ENCODE measurements around the gene IL11.

IL11 gene

DNA sequence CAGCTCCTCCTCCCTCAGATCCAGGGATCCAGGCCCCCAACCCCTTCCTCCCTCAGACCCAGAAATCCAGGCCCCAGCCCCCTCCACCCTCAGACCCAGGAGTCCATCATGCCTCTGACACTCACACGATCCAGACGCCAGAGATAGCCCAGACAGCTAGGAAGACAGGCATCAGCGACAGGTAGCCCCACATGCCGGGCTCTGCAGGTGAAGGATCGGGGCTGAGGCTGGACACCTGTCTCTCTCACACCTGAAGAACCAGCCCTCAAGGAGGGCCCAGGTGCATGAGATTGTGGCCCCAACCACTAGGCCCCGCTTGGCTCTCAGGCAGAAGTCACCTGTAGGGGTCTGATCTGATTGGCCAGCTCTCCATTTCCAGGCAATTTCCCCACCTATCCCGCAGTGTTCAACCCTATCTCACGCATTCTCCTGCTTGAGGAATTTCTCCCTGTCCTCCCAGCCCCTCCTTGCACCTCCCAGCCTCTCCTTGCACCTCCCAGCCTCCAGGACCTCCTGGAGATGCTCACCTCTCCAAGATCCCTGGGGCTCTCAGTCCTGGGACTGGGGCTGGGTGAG is 49.3 kb downstream of the IL11 start (continued):
- TF ChIP-seq, protein P1, sequence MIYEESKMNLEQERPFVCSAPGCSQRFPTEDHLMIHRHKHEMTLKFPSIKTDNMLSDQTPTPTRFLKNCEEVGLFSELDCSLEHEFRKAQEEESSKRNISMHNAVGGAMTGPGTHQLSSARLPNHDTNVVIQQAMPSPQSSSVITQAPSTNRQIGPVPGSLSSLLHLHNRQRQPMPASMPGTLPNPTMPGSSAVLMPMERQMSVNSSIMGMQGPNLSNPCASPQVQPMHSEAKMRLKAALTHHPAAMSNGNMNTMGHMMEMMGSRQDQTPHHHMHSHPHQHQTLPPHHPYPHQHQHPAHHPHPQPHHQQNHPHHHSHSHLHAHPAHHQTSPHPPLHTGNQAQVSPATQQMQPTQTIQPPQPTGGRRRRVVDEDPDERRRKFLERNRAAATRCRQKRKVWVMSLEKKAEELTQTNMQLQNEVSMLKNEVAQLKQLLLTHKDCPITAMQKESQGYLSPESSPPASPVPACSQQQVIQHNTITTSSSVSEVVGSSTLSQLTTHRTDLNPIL (CRISPR knock-in tag; IDR thresholded peaks at IDR 0.05; ENCODE audit: low read depth) = no peak

DNA sequence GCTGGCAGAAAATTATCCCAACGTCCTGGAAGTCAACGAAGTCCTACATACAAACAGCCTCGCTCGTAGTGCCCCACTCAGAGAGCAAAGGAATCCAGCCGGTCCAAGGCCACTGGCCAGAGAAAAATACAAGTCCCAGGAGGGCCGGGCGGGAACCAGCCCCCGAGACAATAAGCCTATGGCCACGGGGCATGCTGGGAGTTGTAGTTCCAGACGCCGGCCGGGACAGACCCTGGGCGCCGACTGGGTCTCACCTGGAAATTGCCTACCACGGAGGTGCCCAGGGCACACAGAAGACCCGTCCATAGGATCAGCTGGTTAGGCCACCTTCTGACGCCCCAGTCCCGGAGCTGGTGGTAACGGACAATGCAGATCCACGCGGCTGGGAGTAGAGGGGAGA is 50.5 kb downstream of the IL11 start:
- ATAC-seq = peak; percentile 93
- TF ChIP-seq TCF4 (CRISPR knock-in tag; IDR thresholded peaks at IDR 0.05; ENCODE audit: borderline replicate concordance) (no peak), ESRRG (CRISPR knock-in tag; IDR thresholded peaks at IDR 0.05) (no peak), GLIS3 (CRISPR knock-in tag; IDR thresholded peaks at IDR 0.05) (no peak), ISL1 (CRISPR knock-in tag; IDR thresholded peaks at IDR 0.05) (no peak)
- TF ChIP-seq, protein P2, sequence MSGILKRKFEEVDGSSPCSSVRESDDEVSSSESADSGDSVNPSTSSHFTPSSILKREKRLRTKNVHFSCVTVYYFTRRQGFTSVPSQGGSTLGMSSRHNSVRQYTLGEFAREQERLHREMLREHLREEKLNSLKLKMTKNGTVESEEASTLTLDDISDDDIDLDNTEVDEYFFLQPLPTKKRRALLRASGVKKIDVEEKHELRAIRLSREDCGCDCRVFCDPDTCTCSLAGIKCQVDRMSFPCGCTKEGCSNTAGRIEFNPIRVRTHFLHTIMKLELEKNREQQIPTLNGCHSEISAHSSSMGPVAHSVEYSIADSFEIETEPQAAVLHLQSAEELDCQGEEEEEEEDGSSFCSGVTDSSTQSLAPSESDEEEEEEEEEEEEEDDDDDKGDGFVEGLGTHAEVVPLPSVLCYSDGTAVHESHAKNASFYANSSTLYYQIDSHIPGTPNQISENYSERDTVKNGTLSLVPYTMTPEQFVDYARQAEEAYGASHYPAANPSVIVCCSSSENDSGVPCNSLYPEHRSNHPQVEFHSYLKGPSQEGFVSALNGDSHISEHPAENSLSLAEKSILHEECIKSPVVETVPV (CRISPR knock-in tag; IDR thresholded peaks at IDR 0.05) = no peak

- TF ChIP-seq ZNF8 (CRISPR knock-in tag; IDR thresholded peaks at IDR 0.05) = no peak
- TF ChIP-seq ZC3H10 (CRISPR knock-in tag; IDR thresholded peaks at IDR 0.05) = no peak
- TF ChIP-seq ZNF565 (CRISPR knock-in tag; conservative IDR thresholded peaks at IDR 0.05; ENCODE audit: low read depth) = no peak
- TF ChIP-seq, protein P2 (CRISPR knock-in tag; IDR thresholded peaks at IDR 0.05) = no peak
- TF ChIP-seq, protein P3, sequence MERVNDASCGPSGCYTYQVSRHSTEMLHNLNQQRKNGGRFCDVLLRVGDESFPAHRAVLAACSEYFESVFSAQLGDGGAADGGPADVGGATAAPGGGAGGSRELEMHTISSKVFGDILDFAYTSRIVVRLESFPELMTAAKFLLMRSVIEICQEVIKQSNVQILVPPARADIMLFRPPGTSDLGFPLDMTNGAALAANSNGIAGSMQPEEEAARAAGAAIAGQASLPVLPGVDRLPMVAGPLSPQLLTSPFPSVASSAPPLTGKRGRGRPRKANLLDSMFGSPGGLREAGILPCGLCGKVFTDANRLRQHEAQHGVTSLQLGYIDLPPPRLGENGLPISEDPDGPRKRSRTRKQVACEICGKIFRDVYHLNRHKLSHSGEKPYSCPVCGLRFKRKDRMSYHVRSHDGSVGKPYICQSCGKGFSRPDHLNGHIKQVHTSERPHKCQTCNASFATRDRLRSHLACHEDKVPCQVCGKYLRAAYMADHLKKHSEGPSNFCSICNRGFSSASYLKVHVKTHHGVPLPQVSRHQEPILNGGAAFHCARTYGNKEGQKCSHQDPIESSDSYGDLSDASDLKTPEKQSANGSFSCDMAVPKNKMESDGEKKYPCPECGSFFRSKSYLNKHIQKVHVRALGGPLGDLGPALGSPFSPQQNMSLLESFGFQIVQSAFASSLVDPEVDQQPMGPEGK (CRISPR knock-in tag; IDR thresholded peaks at IDR 0.05; ENCODE audit: borderline replicate concordance) = no peak
- no peak for TF ChIP-seq POU6F1 (CRISPR knock-in tag; IDR thresholded peaks at IDR 0.05; ENCODE audit: borderline replicate concordance, low read depth)
- TF ChIP-seq TSHZ2 (CRISPR knock-in tag; IDR thresholded peaks at IDR 0.05) = no peak
- no peak for TF ChIP-seq ZNF70 (CRISPR knock-in tag; IDR thresholded peaks at IDR 0.05)
- no peak for TF ChIP-seq TCF4 (CRISPR knock-in tag; IDR thresholded peaks at IDR 0.05; ENCODE audit: borderline replicate concordance)
- no peak for TF ChIP-seq BACH2 (CRISPR knock-in tag; IDR thresholded peaks at IDR 0.05; ENCODE audit: borderline replicate concordance)
- TF ChIP-seq TOX (CRISPR knock-in tag; IDR thresholded peaks at IDR 0.05; ENCODE audit: borderline replicate concordance) = no peak
- no peak for TF ChIP-seq RARB (CRISPR knock-in tag; IDR thresholded peaks at IDR 0.05)
- no peak for TF ChIP-seq ISL1 (CRISPR knock-in tag; IDR thresholded peaks at IDR 0.05)
- TF ChIP-seq OSR1 (CRISPR knock-in tag; IDR thresholded peaks at IDR 0.05) = no peak
- TF ChIP-seq PPARA (CRISPR knock-in tag; IDR thresholded peaks at IDR 0.05; ENCODE audit: borderline replicate concordance) = no peak
- TF ChIP-seq ESRRG (CRISPR knock-in tag; IDR thresholded peaks at IDR 0.05) = no peak
- TF ChIP-seq GLIS3 (CRISPR knock-in tag; IDR thresholded peaks at IDR 0.05) = no peak
- TF ChIP-seq ARNTL (CRISPR knock-in tag; IDR thresholded peaks at IDR 0.05; ENCODE audit: borderline replicate concordance, low read depth) = no peak
- ATAC-seq = no peak
These were observed 53.6 kb downstream of the IL11 start for GRCh38 chr19:55316646-55317045.
